Stimulated activated CD8-positive, alpha-beta memory T cell treated with anti-CD3 and anti-CD28 coated beads, Interleukin-12 subunit alpha, Interleukin-12 subunit beta, amount 100 ng/mL, for 4 hours (primary cell): ENCODE measurements around the gene DNAJB8.

Experiments
- DNase-seq: peaks from one replicate; pipeline ENCODE4 v3.0.0-alpha.2; 2020; ENCODE audit warnings: low read depth

The DNAJB8 gene

GRCh38 chr3:128464188-128464587 is 2.5 kb downstream of the DNAJB8 start:
- DNase-seq = no peak

GRCh38 chr3:128463771-128464170 is 2.9 kb downstream of the DNAJB8 start:
- no peak for DNase-seq

- no peak for DNase-seq
Measured at GRCh38 chr3:128463354-128463753, 3.3 kb downstream of the DNAJB8 start.

- no peak for DNase-seq
Measured at GRCh38 chr3:128462931-128463330, 3.8 kb downstream of the DNAJB8 start.

DNA sequence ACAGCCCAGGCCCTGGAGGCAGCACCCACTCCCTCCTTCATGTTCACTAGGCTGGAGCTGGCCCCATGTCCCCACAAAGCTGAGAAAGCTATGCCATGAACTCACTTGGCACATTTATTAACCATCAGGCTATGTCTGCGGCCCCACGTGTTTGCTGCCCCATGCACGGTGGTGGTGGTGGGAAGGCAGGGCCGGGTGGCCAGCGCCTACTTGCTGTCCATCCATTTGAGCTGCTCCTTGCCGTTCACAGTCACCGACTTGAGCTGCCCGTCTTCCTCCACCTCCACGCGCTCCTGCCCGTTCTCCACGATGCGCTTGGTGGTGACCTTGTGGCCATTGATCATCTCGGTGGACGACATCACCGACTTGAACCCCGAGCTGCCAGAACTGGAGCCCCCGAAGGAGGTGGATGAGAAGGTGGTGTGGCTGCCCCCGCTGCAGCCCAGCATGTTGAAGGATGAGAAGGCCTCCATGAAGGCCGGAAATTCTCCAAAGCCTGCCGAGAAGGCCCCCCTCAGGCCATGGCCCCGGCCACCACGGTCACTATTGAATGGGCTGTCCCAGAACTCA is 4.3 kb downstream of the DNAJB8 start:
- no peak for DNase-seq

- DNase-seq = no peak
Measured at GRCh38 chr3:128461731-128462130, 5.0 kb downstream of the DNAJB8 start.

DNA sequence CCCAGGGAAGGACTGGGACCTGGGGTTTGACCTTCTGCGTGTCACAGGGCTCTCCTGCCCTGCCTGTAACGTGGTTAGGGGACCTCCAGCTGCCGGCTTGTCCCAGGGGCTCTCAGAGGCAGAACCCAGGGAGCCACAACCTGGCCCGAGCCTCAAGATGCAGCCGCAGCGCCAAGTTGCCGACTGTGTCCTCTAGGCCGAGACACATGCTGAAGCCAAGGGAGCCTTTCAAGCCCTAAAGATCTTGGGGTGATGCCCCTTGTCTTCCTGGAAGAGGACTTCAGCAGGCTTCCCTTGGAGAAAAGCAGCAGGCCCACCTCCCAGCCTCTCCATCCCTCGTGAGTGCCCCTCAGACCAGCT is 7.2 kb downstream of the DNAJB8 start:
- no peak for DNase-seq

DNA sequence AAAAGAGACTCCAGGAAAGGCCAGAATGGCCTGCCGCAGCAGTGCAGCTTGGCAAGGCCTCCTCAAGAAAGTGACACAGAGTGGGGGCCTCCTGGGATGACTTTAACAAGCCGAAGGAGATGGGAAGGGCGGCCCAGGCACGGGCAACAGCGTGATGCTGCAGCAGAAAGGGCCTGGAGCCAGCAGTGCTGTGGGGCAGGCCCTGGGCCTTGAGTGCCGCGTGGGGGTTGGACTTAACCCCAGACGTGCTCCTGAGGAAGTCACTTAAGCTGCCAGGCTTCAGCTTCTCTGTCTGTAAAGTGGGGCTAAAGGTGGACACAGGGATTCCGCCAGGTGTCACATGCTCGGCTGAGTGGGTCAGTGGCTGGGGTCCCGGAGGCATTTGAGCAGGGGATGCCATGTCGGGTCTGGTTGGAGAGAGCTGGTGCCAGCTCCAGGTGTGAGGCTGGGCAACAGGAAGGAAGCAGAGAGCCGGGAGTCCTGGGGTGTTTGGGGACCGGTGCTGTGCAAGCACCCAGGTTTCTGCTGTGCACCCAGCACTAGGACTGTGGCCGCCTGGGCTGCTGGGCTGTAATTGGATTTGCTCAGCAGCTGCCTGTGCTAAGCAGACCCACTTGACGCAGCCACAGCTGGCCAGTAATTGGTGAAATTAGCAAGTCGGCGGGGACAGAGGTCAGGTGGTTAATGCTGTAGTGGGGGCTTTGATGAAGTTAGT is 7.8 kb downstream of the DNAJB8 start:
- no peak for DNase-seq

DNA sequence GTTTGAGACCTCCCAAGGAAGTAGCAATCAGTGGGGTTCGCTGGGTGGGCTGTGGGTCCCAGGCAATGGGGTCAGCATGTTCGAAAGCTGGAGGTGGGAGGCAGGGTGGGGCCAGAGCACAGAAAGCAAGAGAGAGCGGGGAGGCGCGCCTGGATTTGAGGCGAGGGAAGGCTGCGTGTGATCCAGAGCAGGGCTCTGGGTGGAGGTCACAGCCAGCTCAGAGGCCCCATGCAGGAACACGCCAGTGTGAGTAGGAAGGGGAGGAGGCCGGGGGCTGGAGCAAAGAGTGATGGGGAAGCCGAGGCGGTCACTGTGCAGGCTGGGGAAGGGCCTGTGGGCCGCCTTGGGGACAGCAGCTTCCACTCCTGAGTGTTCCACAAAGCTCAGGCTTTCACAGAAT is 8.8 kb downstream of the DNAJB8 start:
- DNase-seq = no peak

DNA sequence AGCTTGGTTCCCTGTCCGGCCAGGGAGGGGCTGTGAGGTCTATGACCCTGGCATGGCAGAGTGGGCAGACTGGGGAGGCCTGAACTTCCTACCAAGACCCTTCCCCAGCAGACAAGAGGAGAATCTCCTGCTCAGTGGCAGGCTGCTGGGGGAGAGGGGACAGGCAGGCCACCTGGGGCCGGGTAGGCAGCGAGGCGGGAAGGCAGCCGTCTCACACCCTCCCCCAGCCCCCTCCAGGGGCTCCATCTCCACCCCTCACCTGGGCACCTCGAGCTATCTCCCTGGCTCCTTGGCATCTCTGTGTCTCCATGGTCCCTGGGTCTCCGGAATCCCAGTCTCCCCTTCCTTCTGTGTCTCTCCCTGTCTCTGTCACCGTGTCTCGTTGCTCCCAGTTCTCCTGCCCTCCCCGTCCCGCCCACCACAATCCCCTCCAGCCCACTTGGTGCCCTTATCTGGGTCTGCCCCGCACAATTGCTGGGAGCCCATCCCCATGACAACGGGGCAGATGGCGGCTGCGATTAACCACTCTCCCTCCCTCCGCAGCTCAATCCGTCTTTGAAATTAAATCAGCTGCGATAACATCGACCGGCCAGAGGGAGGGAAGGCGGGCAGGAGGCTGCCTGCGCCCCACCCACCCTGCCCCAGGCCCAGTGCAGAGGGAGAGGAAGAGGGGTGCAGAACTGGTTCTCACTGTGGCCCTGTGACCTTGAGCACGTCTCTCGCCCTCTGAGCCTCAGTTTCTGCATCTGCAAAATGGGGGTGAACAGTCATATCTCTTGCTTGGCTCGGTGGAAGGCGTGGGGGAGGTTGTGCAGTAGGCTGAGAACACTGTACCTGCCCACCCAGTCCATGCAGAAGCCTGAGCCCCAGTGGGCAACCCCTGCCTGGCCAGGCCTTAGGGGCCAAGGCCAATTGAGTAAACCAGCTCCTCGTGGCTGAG is 9.6 kb downstream of the DNAJB8 start:
- DNase-seq = no peak

DNA sequence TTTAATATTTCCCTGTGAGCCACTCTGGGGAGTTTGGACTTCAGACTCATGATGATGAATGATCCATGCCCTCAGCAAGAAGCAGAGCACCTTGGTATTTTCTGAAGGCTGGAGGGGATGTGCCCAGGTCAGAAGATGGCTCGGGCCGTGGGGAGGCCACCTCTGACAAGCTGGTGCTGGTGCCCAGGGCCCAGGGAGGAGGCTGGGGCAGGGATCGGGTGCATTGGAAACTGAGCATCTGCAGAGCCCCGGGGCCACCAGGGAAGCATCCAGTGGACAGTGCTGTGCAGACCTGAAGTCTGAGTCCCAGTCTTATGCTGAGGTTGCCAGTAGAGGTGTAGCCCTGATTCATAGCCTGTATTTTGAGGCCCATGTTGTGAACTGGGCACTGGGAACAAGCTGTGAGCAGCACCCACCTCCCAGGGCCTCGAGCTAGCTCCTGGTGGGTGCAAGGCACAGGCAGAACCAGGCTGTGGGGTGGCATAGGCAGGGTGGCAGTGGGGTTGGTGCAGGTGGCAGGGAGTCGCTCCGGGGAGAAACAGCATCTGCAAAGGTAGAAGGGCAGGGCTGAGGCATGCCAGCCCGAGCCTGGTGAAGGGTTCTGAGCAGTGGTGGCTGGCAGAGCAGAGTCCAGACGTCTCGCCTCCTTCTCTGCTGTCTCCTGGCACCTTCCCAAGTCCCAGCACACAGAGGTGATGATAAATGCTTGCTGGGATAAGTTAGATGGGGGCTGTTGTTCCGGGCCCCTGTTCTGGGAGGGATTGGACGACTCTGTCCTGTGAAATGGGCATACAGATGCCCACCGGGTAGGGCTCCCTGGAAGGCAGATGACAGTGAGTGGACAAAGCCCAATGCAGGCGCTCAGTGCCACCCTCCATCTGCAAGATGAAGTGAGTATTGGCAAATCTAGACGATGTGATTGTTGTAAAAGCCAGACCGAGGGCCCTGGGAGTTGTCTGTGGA is 10.6 kb downstream of the DNAJB8 start:
- DNase-seq = no peak

DNA sequence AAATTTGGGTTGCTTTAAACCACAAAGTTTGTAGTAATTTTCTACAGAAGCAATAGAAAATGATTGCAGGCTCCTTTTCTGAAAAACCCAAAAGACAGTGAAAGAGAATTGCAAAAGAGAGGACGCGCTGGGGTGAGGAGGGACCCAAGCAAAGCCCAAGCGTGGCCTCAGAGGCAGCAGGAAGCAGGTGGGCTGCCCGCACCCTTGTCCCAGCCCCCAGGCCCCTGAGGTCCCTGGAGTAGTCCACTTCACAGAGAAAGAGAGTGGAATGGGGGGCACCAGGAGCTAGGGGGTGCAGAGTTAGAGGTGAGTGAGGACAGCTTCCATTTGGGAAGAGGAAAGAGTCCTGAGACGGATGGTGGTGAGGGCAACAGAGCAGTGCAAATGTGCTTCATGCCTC is 11.6 kb downstream of the DNAJB8 start:
- no peak for DNase-seq

DNA sequence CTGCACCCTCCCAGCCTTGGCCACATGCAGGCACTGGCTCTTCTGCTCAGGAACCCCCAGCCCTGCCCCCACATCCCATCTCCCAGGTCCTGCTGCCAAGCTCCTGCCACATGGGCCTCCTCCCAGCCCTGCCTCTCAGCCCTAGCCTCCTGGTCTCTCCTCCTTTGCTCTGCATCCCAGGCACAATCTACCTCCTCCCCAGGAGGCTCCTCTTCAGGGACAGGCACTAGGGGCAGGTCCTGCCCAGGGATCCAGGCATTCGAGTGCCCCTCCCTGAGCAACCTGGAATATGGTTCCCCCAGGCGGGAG is 12.4 kb downstream of the DNAJB8 start:
- DNase-seq = no peak

GRCh38 chr3:128453501-128454309 is 13.0 kb downstream of the DNAJB8 start:
- DNase-seq = no peak

DNA sequence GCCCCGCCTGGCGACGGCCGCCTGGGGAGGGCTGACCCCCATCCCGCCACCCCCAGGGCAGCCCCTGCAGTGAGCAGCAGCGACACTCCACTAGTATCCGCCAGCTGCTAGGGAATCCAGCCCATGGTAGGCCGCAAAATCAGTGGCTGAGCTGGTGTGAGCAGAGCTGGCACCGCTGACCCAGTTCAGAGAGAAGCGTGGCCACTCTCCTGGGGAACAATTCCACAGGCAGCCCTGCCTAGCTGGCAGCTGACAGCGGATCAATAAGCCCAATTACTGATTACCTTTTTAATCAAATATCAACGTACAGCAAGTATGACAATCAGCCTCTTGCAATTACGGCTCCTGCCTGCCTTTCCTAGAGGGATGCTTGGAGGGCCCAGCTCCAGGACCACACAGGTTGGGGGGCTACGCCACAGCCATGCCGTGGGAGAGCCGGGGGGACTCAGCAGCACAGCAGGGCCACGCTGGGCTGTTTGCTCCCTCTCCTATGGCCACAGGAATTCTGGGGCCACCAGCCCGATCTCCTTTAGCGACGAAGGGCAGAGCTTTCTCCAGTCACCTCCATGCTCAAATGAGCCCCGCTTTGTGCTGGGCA is 13.9 kb downstream of the DNAJB8 start:
- no peak for DNase-seq

GRCh38 chr3:128452120-128452519 is 14.6 kb downstream of the DNAJB8 start:
- DNase-seq = no peak

DNA sequence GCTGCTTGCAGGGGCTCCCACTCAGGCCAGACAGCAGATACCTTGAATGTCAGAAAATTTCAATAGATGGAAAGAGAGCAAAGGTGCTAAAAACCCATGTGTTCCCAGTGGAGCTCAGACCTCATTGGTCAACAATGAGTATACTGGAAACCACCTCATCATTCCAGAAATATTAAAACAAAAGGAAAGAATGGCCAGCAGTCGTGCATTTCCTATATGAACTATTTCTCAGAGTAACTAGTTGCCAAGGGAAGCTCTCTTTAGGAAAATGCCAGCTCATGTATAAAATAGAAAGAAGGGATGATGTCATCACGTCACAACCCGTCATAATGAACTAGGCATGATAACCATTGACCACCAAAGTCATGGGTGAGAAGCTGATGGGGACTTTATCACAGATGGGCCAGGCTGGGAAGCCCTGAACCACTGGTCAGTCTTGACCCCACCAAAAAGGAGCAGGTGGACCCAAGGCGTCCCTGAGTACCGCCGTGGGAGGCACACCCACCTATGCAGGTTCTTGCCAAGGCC is 17.5 kb downstream of the DNAJB8 start:
- DNase-seq = no peak

GRCh38 chr3:128448491-128448890 is 18.2 kb downstream of the DNAJB8 start:
- no peak for DNase-seq

DNA sequence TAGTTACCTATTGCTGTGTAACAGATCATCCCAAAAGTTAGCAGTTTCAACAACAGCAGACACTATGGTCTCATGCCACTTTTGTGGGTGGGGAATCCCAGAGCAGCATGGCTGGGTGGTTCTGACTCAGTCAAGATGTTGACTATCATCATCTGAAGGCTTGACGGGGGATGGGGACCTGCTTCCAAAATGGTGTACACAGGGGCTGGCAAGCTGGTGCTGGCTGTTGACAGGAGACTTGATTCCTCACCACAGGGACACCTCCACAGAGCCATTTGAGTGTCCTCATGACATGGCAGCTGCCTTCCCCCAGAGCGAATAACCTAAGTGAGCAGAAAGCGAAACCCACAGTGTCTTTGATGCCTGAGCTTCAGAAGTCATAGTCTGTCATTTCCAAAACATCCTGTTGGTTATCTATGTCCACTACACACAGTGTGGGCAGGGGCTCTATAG is 19.1 kb downstream of the DNAJB8 start:
- no peak for DNase-seq

GRCh38 chr3:128446821-128447220 is 19.9 kb downstream of the DNAJB8 start:
- DNase-seq = no peak
